Progenitor cell of endocrine pancreas (in vitro differentiated cells): ENCODE results near the gene MEIKIN. TPM values are rescaled to one million over a fixed set of nuclear protein-coding genes. Genes with fewer than 3 reads are reported as not detected.

ENCODE experiments used
- DNase-seq: peaks from one replicate; pipeline ENCODE4 v3.0.0; 2021; ENCODE audit warnings: low spot score; ENCODE audit not compliant: unreplicated experiment
- H3K27ac Mint-ChIP-seq: 2 replicates; pipeline ENCODE4 v1.8.0; 2021; ENCODE audit warnings: mild to moderate bottlenecking, moderate library complexity, mixed read lengths
- H3K27me3 Mint-ChIP-seq: 2 replicates; pipeline ENCODE4 v1.8.0; 2021; ENCODE audit warnings: mixed read lengths
- H3K36me3 Mint-ChIP-seq: 2 replicates; pipeline ENCODE4 v1.8.0; 2022; ENCODE audit warnings: mixed read lengths; ENCODE audit not compliant: insufficient read depth
- H3K4me1 Mint-ChIP-seq: 2 replicates; pipeline ENCODE4 v1.8.0; 2021; ENCODE audit warnings: low read depth, mixed read lengths
- H3K4me3 Mint-ChIP-seq: 2 replicates; pipeline ENCODE4 v1.8.0; 2021; ENCODE audit warnings: low read depth, mild to moderate bottlenecking, moderate library complexity, mixed read lengths
- H3K9me3 Mint-ChIP-seq: 2 replicates; pipeline ENCODE4 v1.8.0; 2021; ENCODE audit warnings: low read depth, mixed read lengths
- long read RNA-seq: library from polyadenylated mRNA; unstranded; transcript quantifications from one replicate; pipeline ENCODE4 v2.0.0, GENCODE V29; 2020
- total RNA-seq: library from RNA; stranded (reverse); gene quantifications from 2 replicates; pipeline ENCODE4 v1.2.1, GENCODE V29; 2021
- TF ChIP-seq, protein P1 (sequence below): fragments of 200-600 bp; sonication (generic); IDR thresholded peaks from one replicate; pipeline ENCODE4 v1.5.0; 2021; ENCODE audit warnings: antibody characterized with exemption, mild to moderate bottlenecking; ENCODE audit not compliant: unreplicated experiment

The MEIKIN gene, protein sequence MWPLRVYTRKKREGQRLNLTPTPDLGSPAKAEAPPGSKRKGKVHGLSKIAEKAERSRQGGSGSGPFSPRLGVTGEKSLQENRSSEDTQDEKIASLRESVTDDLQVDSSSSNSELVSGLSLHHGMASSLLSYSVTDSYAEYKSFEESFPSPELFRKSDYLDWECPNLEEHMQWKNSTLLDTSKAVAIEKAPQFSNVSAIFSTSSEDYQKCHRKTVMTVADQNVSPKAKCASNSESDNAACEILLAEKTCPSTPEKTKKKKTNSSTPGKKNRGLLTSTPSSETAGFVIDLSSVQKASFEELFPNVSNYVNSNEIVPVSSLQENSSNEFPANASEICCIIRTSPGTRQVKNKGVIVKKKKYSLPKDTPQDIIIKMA
- not detected in 2 replicates for total RNA-seq
- long read RNA-seq: 0 reads

DNA sequence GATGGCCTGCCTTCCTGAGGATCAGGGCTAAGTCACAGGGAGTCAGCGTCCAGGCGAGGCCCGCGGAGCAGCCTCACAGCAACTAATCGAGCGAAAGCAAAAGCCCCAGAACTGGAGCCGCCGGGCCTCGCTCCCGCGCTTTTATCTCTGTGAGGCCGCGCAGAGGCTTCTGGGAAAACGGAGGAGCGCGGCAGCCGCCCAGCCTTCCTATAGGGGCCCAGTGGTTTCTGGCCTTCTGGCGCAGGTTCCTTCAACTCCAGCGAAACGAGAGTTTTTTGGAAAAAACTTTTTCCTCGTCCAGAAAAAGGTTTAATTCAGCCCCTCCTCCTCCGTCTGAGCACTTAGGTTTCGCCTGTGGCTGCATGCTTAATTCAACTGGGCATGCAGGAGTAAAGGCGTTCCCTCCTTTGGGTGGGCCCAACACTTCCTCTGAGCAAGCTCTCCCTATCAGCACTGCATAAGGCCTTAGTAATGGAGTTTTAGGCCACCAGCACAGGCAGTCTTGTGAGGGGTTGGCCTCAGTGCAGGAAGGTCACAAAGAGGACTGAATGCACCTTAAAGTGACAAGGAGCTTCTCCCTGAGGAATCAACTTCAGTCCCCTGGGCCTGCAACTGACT lies at the start of gene MEIKIN:
MEIKIN (minus strand) TSS at position 113 of the 618 bp plus-strand sequence. CDS start 158 bp downstream, outside the sequence.
- H3K4me3 Mint-ChIP-seq: no peak within 1 kb of the TSS
- H3K4me1 Mint-ChIP-seq: peaks cover 4% of the 10 kb centered on the region
- H3K9me3 Mint-ChIP-seq: no peaks in the 10 kb centered on the region
- H3K27me3 Mint-ChIP-seq: no peaks in the 10 kb centered on the region
- no peak within 1 kb of the TSS for H3K27ac Mint-ChIP-seq
- TF ChIP-seq, protein P1, sequence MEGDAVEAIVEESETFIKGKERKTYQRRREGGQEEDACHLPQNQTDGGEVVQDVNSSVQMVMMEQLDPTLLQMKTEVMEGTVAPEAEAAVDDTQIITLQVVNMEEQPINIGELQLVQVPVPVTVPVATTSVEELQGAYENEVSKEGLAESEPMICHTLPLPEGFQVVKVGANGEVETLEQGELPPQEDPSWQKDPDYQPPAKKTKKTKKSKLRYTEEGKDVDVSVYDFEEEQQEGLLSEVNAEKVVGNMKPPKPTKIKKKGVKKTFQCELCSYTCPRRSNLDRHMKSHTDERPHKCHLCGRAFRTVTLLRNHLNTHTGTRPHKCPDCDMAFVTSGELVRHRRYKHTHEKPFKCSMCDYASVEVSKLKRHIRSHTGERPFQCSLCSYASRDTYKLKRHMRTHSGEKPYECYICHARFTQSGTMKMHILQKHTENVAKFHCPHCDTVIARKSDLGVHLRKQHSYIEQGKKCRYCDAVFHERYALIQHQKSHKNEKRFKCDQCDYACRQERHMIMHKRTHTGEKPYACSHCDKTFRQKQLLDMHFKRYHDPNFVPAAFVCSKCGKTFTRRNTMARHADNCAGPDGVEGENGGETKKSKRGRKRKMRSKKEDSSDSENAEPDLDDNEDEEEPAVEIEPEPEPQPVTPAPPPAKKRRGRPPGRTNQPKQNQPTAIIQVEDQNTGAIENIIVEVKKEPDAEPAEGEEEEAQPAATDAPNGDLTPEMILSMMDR: no peak
- H3K36me3 Mint-ChIP-seq: no peaks in the 10 kb centered on the region
- DNase-seq: no peak

DNA sequence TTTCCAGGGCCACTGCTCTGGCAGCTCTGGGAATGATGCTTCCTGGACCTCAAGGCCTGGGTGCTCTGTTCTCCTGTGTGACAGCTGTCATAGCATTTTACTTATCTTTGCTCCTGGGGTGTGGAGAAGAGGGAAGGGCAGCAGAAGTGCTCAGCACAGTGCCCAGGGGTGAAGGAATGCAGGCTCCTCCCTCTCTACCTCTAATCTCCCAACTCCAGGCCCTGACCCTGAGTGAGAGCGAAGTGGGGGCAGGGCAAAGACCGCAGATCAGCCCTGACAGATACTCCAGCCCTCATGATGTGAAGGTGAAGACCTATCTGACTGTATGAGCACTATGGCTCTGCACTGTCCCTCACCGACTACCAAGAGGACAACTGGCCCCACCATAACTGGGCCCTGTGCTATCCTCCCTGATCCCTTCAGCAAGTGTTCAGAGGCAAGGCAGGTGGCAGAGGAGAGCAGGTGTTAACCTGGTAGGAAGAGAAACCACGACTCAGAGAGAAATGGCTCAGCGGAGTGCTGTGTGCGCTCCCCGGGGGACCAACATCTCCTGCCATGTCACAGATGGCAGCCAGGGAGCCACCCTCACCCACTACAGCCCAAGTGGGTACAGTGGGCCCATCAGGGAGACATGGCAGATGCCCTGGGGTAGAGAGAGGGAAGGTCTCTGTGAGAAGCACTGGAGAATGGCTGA lies 49.2 kb upstream of the MEIKIN start:
- TF ChIP-seq, protein P1: no peak
- Mint-ChIP-seq H3K9me3 (no peaks in the 10 kb centered on the region), H3K27me3 (peaks cover 15% of the 10 kb centered on the region), H3K27ac (no peak overlapping the region), H3K4me3 (no peak overlapping the region), H3K36me3 (no peaks in the 10 kb centered on the region), H3K4me1 (peaks cover 31% of the 10 kb centered on the region)
- DNase-seq: no peak

- Mint-ChIP-seq H3K27ac (no peak overlapping the region), H3K27me3 (peaks cover 15% of the 10 kb centered on the region), H3K4me1 (peaks cover 31% of the 10 kb centered on the region), H3K36me3 (no peaks in the 10 kb centered on the region), H3K9me3 (no peaks in the 10 kb centered on the region), H3K4me3 (no peak overlapping the region)
- DNase-seq: no peak
- TF ChIP-seq, protein P1: no peak
These were observed 48.6 kb upstream of the MEIKIN start for GRCh38 chr5:131994090-131994489.

- Mint-ChIP-seq H3K36me3 (no peaks in the 10 kb centered on the region), H3K27me3 (peaks cover 15% of the 10 kb centered on the region), H3K4me1 (peaks cover 29% of the 10 kb centered on the region), H3K9me3 (no peaks in the 10 kb centered on the region), H3K4me3 (no peak overlapping the region), H3K27ac (no peak overlapping the region)
- no peak for DNase-seq
- TF ChIP-seq, protein P1: no peak
These were observed 48.2 kb upstream of the MEIKIN start for GRCh38 chr5:131993676-131994075.

DNA sequence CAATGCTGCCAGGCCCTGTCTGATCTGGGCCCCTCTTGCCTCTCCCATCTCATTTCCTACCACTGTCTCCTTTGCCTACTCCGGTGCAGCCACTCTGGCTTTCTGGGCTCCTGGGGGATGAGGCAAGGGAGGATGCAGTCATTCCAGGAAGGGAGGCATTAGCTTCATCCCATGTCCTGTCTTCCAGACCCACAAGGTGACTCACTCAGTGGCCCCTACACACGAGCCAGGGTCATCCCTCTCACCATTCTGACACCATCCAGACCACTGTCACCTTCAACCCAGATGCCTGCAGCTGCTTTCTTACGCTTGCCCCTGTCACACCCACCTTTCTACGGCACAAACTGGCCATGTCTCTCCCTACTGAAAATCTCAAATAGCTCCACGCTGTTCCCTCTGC lies 46.9 kb upstream of the MEIKIN start:
- Mint-ChIP-seq H3K4me1 (peaks cover 22% of the 10 kb centered on the region), H3K27me3 (peaks cover 13% of the 10 kb centered on the region), H3K9me3 (no peaks in the 10 kb centered on the region), H3K4me3 (no peak overlapping the region), H3K27ac (no peak overlapping the region), H3K36me3 (no peaks in the 10 kb centered on the region)
- TF ChIP-seq, protein P1: no peak
- DNase-seq: no peak
